Trophoblast cell (in vitro differentiated cells and primary cell): ENCODE measurements around the gene QSOX1.
"Not testable (repeated sequence)": the region's sequence is repeated elsewhere in the genome, so short reads cannot be mapped to it uniquely, and the experiment has no call there.

ENCODE experiments used
- DNase-seq, 2 donors: peaks; one replicate each; pipeline ENCODE4 v3.0.0-alpha.2; 2016
- H2AFZ ChIP-seq: 2 replicates; pipeline ENCODE4 v1.6.1; 2013; ENCODE audit warnings: low read length, moderate library complexity, mild to moderate bottlenecking; ENCODE audit not compliant: insufficient read depth, poor library complexity
- H2AK5ac ChIP-seq: 2 replicates; pipeline ENCODE4 v1.6.1; 2013; ENCODE audit warnings: mild to moderate bottlenecking, low read length
- H2BK120ac ChIP-seq: 2 replicates; pipeline ENCODE4 v1.6.1; 2013; ENCODE audit warnings: low read length, mild to moderate bottlenecking, moderate library complexity; ENCODE audit not compliant: insufficient read depth, poor library complexity
- H2BK12ac ChIP-seq: 2 replicates; pipeline ENCODE4 v1.6.1; 2013; ENCODE audit warnings: mild to moderate bottlenecking, low read length, moderate library complexity
- H2BK5ac ChIP-seq: 2 replicates; pipeline ENCODE4 v1.6.1; 2013; ENCODE audit warnings: low read length, low read depth, moderate library complexity, mild to moderate bottlenecking; ENCODE audit not compliant: poor library complexity
- H3K14ac ChIP-seq: 2 replicates; pipeline ENCODE4 v1.6.1; 2013; ENCODE audit warnings: mild to moderate bottlenecking, low read length
- H3K18ac ChIP-seq: 2 replicates; pipeline ENCODE4 v1.6.1; 2013; ENCODE audit warnings: mild to moderate bottlenecking, low read length
- H3K23ac ChIP-seq: 2 replicates; pipeline ENCODE4 v1.6.1; 2013; ENCODE audit warnings: low read length
- H3K27ac ChIP-seq: 2 replicates; pipeline ENCODE4 v1.5.1; 2013; ENCODE audit warnings: low read depth, mild to moderate bottlenecking, inconsistent platforms, low read length, moderate library complexity
- H3K27me3 ChIP-seq: 2 replicates; pipeline ENCODE4 v1.6.1; 2013; ENCODE audit warnings: inconsistent platforms, mild to moderate bottlenecking, low read length, moderate library complexity; ENCODE audit not compliant: insufficient read depth
- H3K36me3 ChIP-seq, 2 experiments: 1 replicate in 1 of 2; 2 replicates in 1 of 2; pipeline ENCODE4 v1.6.1; 2013; ENCODE audit warnings: low read length in 2 of 2, mild to moderate bottlenecking in 2 of 2, moderate library complexity in 1 of 2; ENCODE audit not compliant: insufficient read depth in 2 of 2, control insufficient read depth in 1 of 2
- H3K4ac ChIP-seq: 2 replicates; pipeline ENCODE4 v1.6.1; 2013; ENCODE audit warnings: low read depth, mild to moderate bottlenecking, low read length, moderate library complexity
- H3K4me1 ChIP-seq, 2 experiments: 1 replicate in 1 of 2; 2 replicates in 1 of 2; pipeline ENCODE4 v1.6.1; 2013; ENCODE audit warnings: low read length in 2 of 2, mild to moderate bottlenecking in 2 of 2, moderate library complexity in 1 of 2; ENCODE audit not compliant: insufficient read depth in 2 of 2, control insufficient read depth in 1 of 2
- H3K4me2 ChIP-seq: 2 replicates; pipeline ENCODE4 v1.6.1; 2013; ENCODE audit warnings: inconsistent platforms, mild to moderate bottlenecking, low read length, moderate library complexity
- H3K4me3 ChIP-seq: 2 replicates; pipeline ENCODE4 v1.5.1; 2013; ENCODE audit warnings: mild to moderate bottlenecking, low read depth, low read length, inconsistent platforms
- H3K79me1 ChIP-seq: one replicate; pipeline ENCODE4 v1.6.1; 2013; ENCODE audit warnings: low read length
- H3K79me2 ChIP-seq: 2 replicates; pipeline ENCODE4 v1.6.1; 2013; ENCODE audit warnings: low read length, mild to moderate bottlenecking; ENCODE audit not compliant: control insufficient read depth, insufficient read depth, poor library complexity
- H3K9ac ChIP-seq: 2 replicates; pipeline ENCODE4 v1.6.1; 2013; ENCODE audit warnings: mild to moderate bottlenecking, low read length
- H3K9me3 ChIP-seq: 2 replicates; pipeline ENCODE4 v1.6.1; 2013; ENCODE audit warnings: low read depth, mild to moderate bottlenecking, control low read depth, inconsistent platforms, low read length; ENCODE audit not compliant: insufficient read depth
- H4K12ac ChIP-seq: 2 replicates; pipeline ENCODE4 v1.6.1; 2013; ENCODE audit warnings: low read depth, mild to moderate bottlenecking, low read length, moderate library complexity
- H4K8ac ChIP-seq: 2 replicates; pipeline ENCODE4 v1.6.1; 2013; ENCODE audit warnings: low read depth, mild to moderate bottlenecking, low read length, moderate library complexity
- H4K91ac ChIP-seq: one replicate; pipeline ENCODE4 v1.6.1; 2013; ENCODE audit warnings: low read depth, mild to moderate bottlenecking, low read length, moderate library complexity
- WGBS: extraction: QIAGEN DNeasy Blood & Tissue Kit; methylation state at CpG from one replicate; pipeline ENCODE4 v1.1.7; 2013; ENCODE audit warnings: missing lambda C conversion rate; ENCODE audit not compliant: insufficient read length, insufficient coverage; ENCODE audit errors: extremely low coverage; 5-methylcytosine and 5-hydroxymethylcytosine counted together

Gene QSOX1

DNA sequence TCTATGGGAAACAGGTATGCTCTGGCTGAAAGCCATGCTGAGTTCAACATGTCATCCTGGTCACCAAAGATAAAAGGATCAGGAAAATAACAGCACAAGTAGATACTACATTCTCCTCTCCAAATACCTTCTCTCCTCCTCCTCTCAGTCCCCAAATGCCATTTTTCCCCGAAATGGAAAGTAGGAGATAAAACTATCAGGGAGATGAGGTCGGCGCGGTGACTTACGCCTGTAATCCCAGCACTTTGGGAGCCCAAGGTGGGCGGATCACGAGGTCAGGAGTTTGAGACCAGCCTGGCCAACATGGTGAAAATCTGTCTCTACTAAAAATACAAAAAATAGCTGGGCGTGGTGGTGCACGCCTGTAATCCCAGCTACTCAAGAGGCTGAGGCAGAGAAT, 21.0 kb upstream of the QSOX1 start:
- H3K14ac ChIP-seq, H3K9ac ChIP-seq, H3K23ac ChIP-seq, H3K4me2 ChIP-seq, H2BK12ac ChIP-seq, H2AFZ ChIP-seq, H4K91ac ChIP-seq, H3K9me3 ChIP-seq, DNase-seq, H3K36me3 ChIP-seq, H3K27me3 ChIP-seq, H2BK120ac ChIP-seq, H2AK5ac ChIP-seq, H4K8ac ChIP-seq, H3K4me3 ChIP-seq, H4K12ac ChIP-seq, H3K79me2 ChIP-seq, H3K4me1 ChIP-seq, H3K79me1 ChIP-seq, H3K4ac ChIP-seq, H3K18ac ChIP-seq, H2BK5ac ChIP-seq, H3K27ac ChIP-seq: not testable (repeated sequence)
- no CpG with 5 or more reads among the region's 9 CpGs for WGBS

DNA sequence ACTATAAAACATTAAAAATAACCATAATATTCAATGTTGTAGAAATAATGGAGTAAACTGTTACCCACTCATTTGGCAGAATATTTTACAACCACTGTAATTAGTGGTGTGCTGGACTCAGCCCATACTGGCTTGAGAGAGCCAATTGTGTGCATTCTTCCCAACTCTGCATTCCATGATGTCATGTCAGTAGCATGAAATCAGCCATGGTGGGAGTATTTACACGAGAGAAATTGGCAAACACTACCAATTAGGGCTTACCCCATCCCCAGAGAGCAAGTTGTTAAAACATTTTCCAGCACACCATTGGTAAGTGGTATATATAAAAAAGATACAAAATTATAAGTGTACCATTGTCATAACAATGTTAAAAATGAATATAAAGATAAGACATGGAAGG, 19.1 kb upstream of the QSOX1 start:
- no peak overlapping the region for H4K12ac ChIP-seq
- H3K9me3 ChIP-seq, result no peaks in the 10 kb centered on the region
- H3K36me3 ChIP-seq, result no peaks in the 10 kb centered on the region
- H2BK120ac ChIP-seq, result no peak overlapping the region
- no peaks in the 10 kb centered on the region for H3K27me3 ChIP-seq
- H3K18ac ChIP-seq, result no peak overlapping the region
- H4K91ac ChIP-seq, result no peak overlapping the region
- H2BK5ac ChIP-seq, result no peak overlapping the region
- no peak overlapping the region for H3K27ac ChIP-seq
- no peak overlapping the region for H2AK5ac ChIP-seq
- peak in 1 of 2 donors; percentile 61 for DNase-seq
- no peaks in the 10 kb centered on the region for H3K79me2 ChIP-seq
- H3K79me1 ChIP-seq, result no peaks in the 10 kb centered on the region
- no peak overlapping the region for H3K23ac ChIP-seq
- no peak overlapping the region for H3K4me3 ChIP-seq
- no peak overlapping the region for H3K4me2 ChIP-seq
- H2AFZ ChIP-seq, result no peak overlapping the region
- H3K9ac ChIP-seq, result no peak overlapping the region
- H3K4ac ChIP-seq, result no peak overlapping the region
- H3K14ac ChIP-seq, result no peak overlapping the region
- H2BK12ac ChIP-seq, result no peak overlapping the region
- no peaks in the 10 kb centered on the region for H3K4me1 ChIP-seq
- WGBS, result no CpG with 5 or more reads among the region's 1 CpG
- H4K8ac ChIP-seq, result no peak overlapping the region

DNA sequence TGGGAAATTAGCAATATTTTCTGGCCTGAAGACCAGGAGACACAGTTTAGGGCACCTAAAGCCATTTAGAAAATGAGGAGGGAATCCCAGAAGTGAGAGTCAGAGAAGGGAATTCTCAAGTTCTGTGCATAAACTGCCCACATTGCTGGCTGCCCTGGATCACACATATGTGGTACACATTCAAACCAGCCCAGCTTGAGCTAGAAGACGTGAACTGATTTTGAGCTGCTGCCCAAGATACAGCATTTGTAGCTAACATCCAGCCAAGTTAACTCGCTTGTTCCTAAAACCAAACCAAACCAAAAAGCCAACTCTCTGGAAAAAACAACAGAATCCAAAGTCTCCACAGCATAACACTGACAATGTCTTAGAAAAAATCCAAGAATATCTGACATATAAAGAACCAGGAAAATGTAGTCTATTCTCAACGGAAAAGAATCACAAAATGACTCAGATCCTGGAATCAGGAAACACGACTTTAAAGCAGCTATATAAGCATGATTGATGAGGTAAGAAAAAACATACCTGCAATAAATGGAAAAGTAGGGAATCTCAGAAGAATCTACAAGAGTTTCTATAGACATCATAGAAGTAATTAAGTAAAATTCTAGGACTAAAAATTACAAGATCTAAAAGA, 18.2 kb upstream of the QSOX1 start:
- Histone ChIP-seq H3K27ac (no peak overlapping the region), H2BK120ac (no peak overlapping the region), H3K79me1 (no peaks in the 10 kb centered on the region), H4K91ac (no peak overlapping the region), H3K18ac (no peak overlapping the region), H3K4me3 (no peak overlapping the region), H3K27me3 (no peaks in the 10 kb centered on the region), H3K14ac (no peak overlapping the region), H2AK5ac (no peak overlapping the region), H3K4me1 (no peaks in the 10 kb centered on the region), H3K4ac (no peak overlapping the region), H2BK12ac (no peak overlapping the region), H4K8ac (no peak overlapping the region), H2BK5ac (no peak overlapping the region), H3K9me3 (no peaks in the 10 kb centered on the region), H3K79me2 (no peaks in the 10 kb centered on the region), H3K9ac (no peak overlapping the region), H3K36me3 (no peaks in the 10 kb centered on the region), H2AFZ (no peak overlapping the region), H3K4me2 (no peak overlapping the region), H3K23ac (no peak overlapping the region), H4K12ac (no peak overlapping the region)
- DNase-seq, result peak in 1 of 2 donors; percentile 83
- WGBS, result no CpG with 5 or more reads among the region's 4 CpGs

DNA sequence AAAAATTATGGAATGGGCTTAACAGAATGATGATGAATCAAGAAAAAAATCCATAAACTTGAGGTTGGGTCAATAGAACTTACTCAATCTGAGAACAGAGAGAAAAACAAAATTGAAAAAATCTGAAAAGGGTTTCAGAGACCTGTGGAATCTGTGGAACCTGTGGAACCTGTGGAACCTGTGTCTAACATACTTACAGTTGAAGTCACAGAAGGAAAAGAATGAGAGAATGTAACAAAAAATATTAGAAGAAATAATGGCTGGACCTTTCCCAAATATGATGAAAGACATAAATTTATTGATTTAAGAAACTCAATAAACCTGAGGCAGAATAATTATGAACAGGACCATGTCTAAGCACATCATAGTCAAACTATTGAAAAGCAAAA, 17.7 kb upstream of the QSOX1 start:
- no peak overlapping the region for H3K4me2 ChIP-seq
- H4K91ac ChIP-seq, result no peak overlapping the region
- no peak overlapping the region for H4K8ac ChIP-seq
- no peak overlapping the region for H3K18ac ChIP-seq
- H3K4me1 ChIP-seq, result no peaks in the 10 kb centered on the region
- no peak overlapping the region for H3K23ac ChIP-seq
- H4K12ac ChIP-seq, result no peak overlapping the region
- no peak overlapping the region for H2AK5ac ChIP-seq
- no peaks in the 10 kb centered on the region for H3K36me3 ChIP-seq
- H3K79me1 ChIP-seq, result no peaks in the 10 kb centered on the region
- H3K9ac ChIP-seq, result no peak overlapping the region
- H3K4ac ChIP-seq, result no peak overlapping the region
- H2AFZ ChIP-seq, result no peak overlapping the region
- no peak overlapping the region for H2BK5ac ChIP-seq
- peak; percentile 72 to 93 for DNase-seq
- no peaks in the 10 kb centered on the region for H3K9me3 ChIP-seq
- no peaks in the 10 kb centered on the region for H3K79me2 ChIP-seq
- H3K27me3 ChIP-seq, result no peaks in the 10 kb centered on the region
- no peak overlapping the region for H3K27ac ChIP-seq
- no peak overlapping the region for H3K4me3 ChIP-seq
- no peak overlapping the region for H3K14ac ChIP-seq
- H2BK120ac ChIP-seq, result no peak overlapping the region
- no peak overlapping the region for H2BK12ac ChIP-seq
